H9 (cell line): ENCODE measurements around the gene CDK14. TPM values are rescaled to one million over a fixed set of nuclear protein-coding genes. Genes with fewer than 3 reads are reported as not detected.

Source experiments
- DNase-seq: peaks from one replicate; pipeline ENCODE4 v3.0.0-alpha.2; 2017
- H2AFZ ChIP-seq: one replicate; pipeline ENCODE4 v1.6.1; 2013; ENCODE audit warnings: mild to moderate bottlenecking, low read length, control low read depth, moderate library complexity
- H2AK5ac ChIP-seq: 2 replicates; pipeline ENCODE4 v1.6.1; 2013; ENCODE audit warnings: low read length, control low read depth, mixed read lengths; ENCODE audit not compliant: insufficient read length
- H2BK120ac ChIP-seq: one replicate; pipeline ENCODE4 v1.6.1; 2013; ENCODE audit warnings: low read depth, mild to moderate bottlenecking, low read length, control low read depth, inconsistent platforms; ENCODE audit not compliant: poor library complexity, severe bottlenecking
- H2BK12ac ChIP-seq: 2 replicates; pipeline ENCODE4 v1.6.1; 2013; ENCODE audit warnings: low read length, control low read depth, mixed read lengths, low read depth; ENCODE audit not compliant: insufficient read length
- H2BK15ac ChIP-seq: 2 replicates; pipeline ENCODE4 v1.6.1; 2013; ENCODE audit warnings: low read depth, low read length, control low read depth
- H2BK20ac ChIP-seq: one replicate; pipeline ENCODE4 v1.6.1; 2013; ENCODE audit warnings: low read depth, mild to moderate bottlenecking, low read length, control low read depth, inconsistent platforms; ENCODE audit not compliant: poor library complexity, severe bottlenecking
- H2BK5ac ChIP-seq: 2 replicates; pipeline ENCODE4 v1.6.1; 2013; ENCODE audit warnings: low read length, control low read depth, mixed read lengths; ENCODE audit not compliant: insufficient read length
- H3K14ac ChIP-seq: 2 replicates; pipeline ENCODE4 v1.6.1; 2013; ENCODE audit warnings: low read length, control low read depth; ENCODE audit not compliant: insufficient read depth
- H3K18ac ChIP-seq: 2 replicates; pipeline ENCODE4 v1.6.1; 2013; ENCODE audit warnings: low read depth, mild to moderate bottlenecking, mixed read lengths, low read length, control low read depth; ENCODE audit not compliant: insufficient read length
- H3K23ac ChIP-seq: 2 replicates; pipeline ENCODE4 v1.6.1; 2013; ENCODE audit warnings: low read length, control low read depth, mixed read lengths, low read depth; ENCODE audit not compliant: insufficient read length
- H3K23me2 ChIP-seq: 2 replicates; pipeline ENCODE4 v1.6.1; 2013; ENCODE audit warnings: low read depth, mild to moderate bottlenecking, mixed read lengths, low read length, control low read depth; ENCODE audit not compliant: insufficient read length, poor library complexity, severe bottlenecking
- H3K27ac ChIP-seq: 2 replicates; pipeline ENCODE4 v1.5.1; 2013; ENCODE audit warnings: low read length, control low read depth, mixed read lengths, low read depth; ENCODE audit not compliant: insufficient read length
- H3K27me3 ChIP-seq: 2 replicates; pipeline ENCODE4 v1.6.1; 2013; ENCODE audit warnings: low read length, control low read depth, inconsistent platforms; ENCODE audit not compliant: insufficient read depth
- H3K4ac ChIP-seq: 2 replicates; pipeline ENCODE4 v1.6.1; 2013; ENCODE audit warnings: low read depth, mild to moderate bottlenecking, control low read depth, inconsistent platforms, low read length, moderate library complexity
- H3K4me1 ChIP-seq: 2 replicates; pipeline ENCODE4 v1.6.1; 2013; ENCODE audit warnings: low read length, control low read depth, inconsistent platforms; ENCODE audit not compliant: insufficient read depth
- H3K4me2 ChIP-seq: 2 replicates; pipeline ENCODE4 v1.6.1; 2013; ENCODE audit warnings: low read length, control low read depth, mixed read lengths; ENCODE audit not compliant: insufficient read length, insufficient read depth
- H3K56ac ChIP-seq: 2 replicates; pipeline ENCODE4 v1.6.1; 2013; ENCODE audit warnings: low read depth, mild to moderate bottlenecking, mixed read lengths, low read length, control low read depth; ENCODE audit not compliant: insufficient read length
- H3K79me1 ChIP-seq: 2 replicates; pipeline ENCODE4 v1.6.1; 2013; ENCODE audit warnings: low read depth, mild to moderate bottlenecking, moderate library complexity, low read length, control low read depth, inconsistent platforms; ENCODE audit not compliant: insufficient read depth, poor library complexity, severe bottlenecking
- H3K79me2 ChIP-seq: 2 replicates; pipeline ENCODE4 v1.6.1; 2013; ENCODE audit warnings: low read length, control low read depth, inconsistent platforms; ENCODE audit not compliant: insufficient read depth
- H3K9ac ChIP-seq: 2 replicates; pipeline ENCODE4 v1.6.1; 2013; ENCODE audit warnings: low read length, control low read depth, mixed read lengths; ENCODE audit not compliant: insufficient read length; ENCODE audit errors: extremely low read depth
- H3K9me3 ChIP-seq: one replicate; pipeline ENCODE4 v1.6.1; 2013; ENCODE audit warnings: low read depth, low read length, inconsistent platforms; ENCODE audit not compliant: control insufficient read depth
- H3T11ph ChIP-seq: one replicate; pipeline ENCODE4 v1.6.1; 2013; ENCODE audit warnings: mild to moderate bottlenecking, low read length, control low read depth, inconsistent platforms
- H4K20me1 ChIP-seq: one replicate; pipeline ENCODE4 v1.6.1; 2013; ENCODE audit not compliant: control insufficient read depth, insufficient read length, insufficient read depth
- H4K5ac ChIP-seq: 2 replicates; pipeline ENCODE4 v1.6.1; 2013; ENCODE audit warnings: low read depth, mild to moderate bottlenecking, mixed read lengths, low read length, control low read depth; ENCODE audit not compliant: insufficient read length
- H4K8ac ChIP-seq: replicated peaks from 2 replicates; pipeline ENCODE4 v1.6.1; 2013; ENCODE audit warnings: low read length, control low read depth, mixed read lengths, low read depth; ENCODE audit not compliant: insufficient read length
- H4K91ac ChIP-seq: 2 replicates; pipeline ENCODE4 v1.6.1; 2013; ENCODE audit warnings: low read depth, mild to moderate bottlenecking, moderate library complexity, mixed read lengths, low read length, control low read depth; ENCODE audit not compliant: insufficient read length
- H3K27ac Mint-ChIP-seq, 3 experiments: 2 replicates in 2 of 3; 3 replicates in 1 of 3; pipeline ENCODE4 v1.8.0; 2020 to 2021; ENCODE audit warnings: mixed read lengths in 3 of 3, mild to moderate bottlenecking in 1 of 3, moderate library complexity in 1 of 3
- H3K27me3 Mint-ChIP-seq: 2 replicates; pipeline ENCODE4 v1.8.0; 2021; ENCODE audit warnings: low read depth, mild to moderate bottlenecking, moderate library complexity, mixed read lengths
- H3K36me3 Mint-ChIP-seq, 3 experiments: 2 replicates in 2 of 3; 3 replicates in 1 of 3; pipeline ENCODE4 v1.8.0; 2020 to 2021; ENCODE audit warnings: low read depth in 3 of 3, mixed read lengths in 3 of 3; ENCODE audit not compliant: insufficient read depth in 1 of 3
- H3K4me1 Mint-ChIP-seq, 2 experiments: 2 replicates each; pipeline ENCODE4 v1.8.0; 2020; ENCODE audit warnings: mixed read lengths in 2 of 2
- H3K4me3 Mint-ChIP-seq, 2 experiments: 2 replicates in 1 of 2; 3 replicates in 1 of 2; pipeline ENCODE4 v1.8.0; 2020 to 2021; ENCODE audit warnings: mild to moderate bottlenecking in 2 of 2, mixed read lengths in 2 of 2, moderate library complexity in 1 of 2
- H3K9me3 Mint-ChIP-seq, 2 experiments: 2 replicates in 1 of 2; 3 replicates in 1 of 2; pipeline ENCODE4 v1.8.0; 2020; ENCODE audit warnings: mild to moderate bottlenecking in 2 of 2, mixed read lengths in 2 of 2, moderate library complexity in 1 of 2
- CTCF ChIP-seq: fragments of 200-600 bp; sonication (generic); conservative IDR thresholded peaks from 3 replicates; pipeline ENCODE4 v1.8.0; 2021; ENCODE audit warnings: antibody characterized with exemption, mild to moderate bottlenecking
- WGBS: extraction: QIAGEN DNeasy Blood & Tissue Kit; methylation state at CpG from one replicate; pipeline ENCODE4 v1.1.7; 2013; ENCODE audit warnings: missing lambda C conversion rate, low lambda C conversion rate, mixed read lengths; ENCODE audit not compliant: insufficient read length; ENCODE audit errors: extremely low coverage; 5-methylcytosine and 5-hydroxymethylcytosine counted together
- total RNA-seq: library from RNA; stranded (reverse); gene quantifications from 2 replicates; pipeline ENCODE4 v1.2.1, GENCODE V29; 2021

The CDK14 gene
- total RNA-seq, 1 experiment from 2014 or later, result 23.9 TPM

GRCh38 chr7:90579181-90579688 is 16.9 kb upstream of the CDK14 start:
- Mint-ChIP-seq H3K27me3 (no peaks in the 10 kb centered on the region), H3K4me1 (0 out of 4 replicates have a peak, but pooled peaks cover 0 to 2% of the 10 kb centered on the region in 2 experiments), H3K36me3 (no peaks in the 10 kb centered on the region), H3K4me3 (no peak overlapping the region), H3K27ac (no peak overlapping the region), H3K9me3 (no peaks in the 10 kb centered on the region)
- Histone ChIP-seq H2BK20ac (no peak overlapping the region), H3K27me3 (no peaks in the 10 kb centered on the region), H3K14ac (no peak overlapping the region), H3T11ph (no peak overlapping the region), H3K4me2 (no peak overlapping the region), H2BK12ac (no peak overlapping the region), H4K8ac (no peak overlapping the region), H3K9ac (no peak overlapping the region), H2BK120ac (no peak overlapping the region), H3K4ac (no peak overlapping the region), H4K20me1 (no peaks in the 10 kb centered on the region), H3K23me2 (no peaks in the 10 kb centered on the region), H3K4me1 (no peaks in the 10 kb centered on the region), H3K23ac (no peak overlapping the region), H4K91ac (no peak overlapping the region), H3K27ac (no peak overlapping the region), H3K18ac (no peak overlapping the region), H2BK5ac (no peak overlapping the region), H3K9me3 (no peaks in the 10 kb centered on the region), H4K5ac (no peak overlapping the region), H3K79me1 (no peaks in the 10 kb centered on the region), H2AFZ (no peak overlapping the region), H3K79me2 (no peaks in the 10 kb centered on the region), H2AK5ac (no peak overlapping the region), H2BK15ac (no peak overlapping the region), H3K56ac (no peak overlapping the region)
- TF ChIP-seq CTCF, result no peak
- DNase-seq, result no peak
- WGBS, result no CpG with 5 or more reads among the region's 4 CpGs
